Small intestine (tissue), 7 donors: ENCODE data around the gene AQP10. TPM values are rescaled to one million over a fixed set of nuclear protein-coding genes. Genes with fewer than 3 reads are reported as not detected.

ENCODE experiments used
- DNase-seq, 2 donors: peaks; one replicate each; pipeline versions ENCODE4 v3.0.0 to v3.0.0-alpha.2; 2013
- FAIRE-seq: peaks from 2 replicates; lab custom pipeline; 2012; peaks lifted over from hg19 to GRCh38; lab: Jason Lieb, UNC
- H3K27ac ChIP-seq, 3 donors: one replicate each; pipeline ENCODE4 v1.5.1; 2013; ENCODE audit warnings: low read length in 2 of 3, mild to moderate bottlenecking in 2 of 3, control low read depth in 1 of 3, inconsistent platforms in 1 of 3, low read depth in 1 of 3, moderate library complexity in 1 of 3
- H3K27me3 ChIP-seq, 3 donors: one replicate each; pipeline ENCODE4 v1.6.1; 2013; ENCODE audit warnings: low read length in 3 of 3, inconsistent platforms in 1 of 3; ENCODE audit not compliant: control insufficient read depth in 3 of 3, insufficient read depth in 3 of 3
- H3K36me3 ChIP-seq, 3 donors: one replicate each; pipeline ENCODE4 v1.6.1; 2013; ENCODE audit warnings: low read length in 3 of 3, inconsistent platforms in 1 of 3, low read depth in 1 of 3, mild to moderate bottlenecking in 1 of 3, moderate library complexity in 1 of 3; ENCODE audit not compliant: control insufficient read depth in 3 of 3, insufficient read depth in 2 of 3
- H3K4me1 ChIP-seq, 3 donors: one replicate each; pipeline ENCODE4 v1.6.1; 2013; ENCODE audit warnings: low read length in 2 of 3, inconsistent platforms in 1 of 3, low read depth in 1 of 3, mild to moderate bottlenecking in 1 of 3, moderate library complexity in 1 of 3; ENCODE audit not compliant: control insufficient read depth in 3 of 3, insufficient read depth in 2 of 3
- H3K4me3 ChIP-seq, 3 donors: one replicate each; pipeline ENCODE4 v1.5.1; 2013; ENCODE audit warnings: low read length in 3 of 3, control low read depth in 1 of 3, inconsistent platforms in 1 of 3, low read depth in 1 of 3, mild to moderate bottlenecking in 1 of 3, moderate library complexity in 1 of 3
- H3K9me3 ChIP-seq, 2 donors: one replicate each; pipeline ENCODE4 v1.6.1; 2013; ENCODE audit warnings: low read depth in 1 of 2, low read length in 1 of 2; ENCODE audit not compliant: control insufficient read depth in 2 of 2, insufficient read depth in 1 of 2
- WGBS, 3 donors: extraction: QIAGEN DNeasy Blood & Tissue Kit; methylation state at CpG; one replicate each; pipeline ENCODE4 v1.1.7; 2013; 5-methylcytosine and 5-hydroxymethylcytosine counted together
- polyA plus RNA-seq, 4 donors: library from polyadenylated mRNA; stranded (reverse) in 3 of 4; unstranded in 1 of 4; fragments of 200-250 nt in 3 of 4; fragments of 120-200 nt in 1 of 4; gene quantifications; one replicate each; pipeline versions ENCODE4 v1.2.1 to v1.2.3, GENCODE V29; 2013
- donor health status: healthy with polysubstance abuse.
- donor health status: control.
- donor health status: control.
- donor health status: Bipolar disorder and iron deficiency.
- donor health status: healthy.

Gene AQP10
- polyA plus RNA-seq, 4 donors: 0.30 to 103 (median 22.5) TPM

DNA sequence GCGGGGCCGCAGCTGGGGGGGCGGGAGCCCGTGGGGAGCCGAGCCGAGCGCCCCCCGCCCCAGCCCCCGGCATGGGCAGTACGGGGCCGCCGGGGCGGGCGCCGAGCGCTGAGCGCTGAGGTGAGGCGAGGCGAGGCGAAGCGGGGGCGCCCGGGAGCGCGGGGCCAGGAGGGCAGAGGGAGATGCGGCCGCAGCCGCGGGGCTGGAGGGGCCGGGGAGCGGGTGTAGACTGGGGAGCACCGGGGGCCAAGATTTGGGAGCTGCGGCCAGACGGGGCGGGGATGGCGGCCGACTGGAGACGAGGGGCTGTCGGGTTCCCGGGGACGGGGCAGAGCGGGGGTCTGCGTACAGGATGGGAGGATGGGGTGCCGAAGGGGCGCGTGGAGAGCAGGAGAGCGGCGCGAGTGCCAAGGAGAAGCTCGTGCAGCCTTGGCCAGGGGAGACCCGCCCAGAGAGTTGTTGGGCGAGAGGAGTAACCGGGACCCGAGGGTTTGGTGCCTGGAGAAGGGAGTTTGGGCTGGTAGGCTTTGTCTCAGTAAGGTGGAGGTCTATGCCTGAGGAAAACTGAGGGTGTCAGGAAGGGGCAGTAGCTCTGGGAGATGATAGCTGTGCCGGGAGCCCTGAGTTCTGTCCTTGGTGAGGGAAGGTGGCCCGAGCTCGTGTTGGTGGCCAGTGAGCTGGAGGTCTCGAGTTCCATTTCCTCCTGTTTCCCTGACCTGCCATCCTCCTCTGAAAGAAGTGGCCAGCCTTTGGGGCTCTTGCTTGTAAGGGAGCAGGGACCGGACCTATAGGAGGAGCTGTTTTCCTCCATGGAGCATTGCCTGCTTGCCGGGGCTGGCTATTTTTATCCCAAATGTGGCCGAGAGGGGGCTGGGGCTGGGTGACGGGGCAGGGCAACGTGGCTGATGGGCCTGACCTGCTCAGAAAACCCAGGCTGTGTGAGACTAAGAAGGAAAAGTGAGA, 5.0 kb downstream of the AQP10 start:
- H3K27ac ChIP-seq: peak overlapping the region; percentile 29 to 91 (median 78)
- no peaks in the 10 kb centered on the region for H3K9me3 ChIP-seq
- H3K27me3 ChIP-seq: peaks cover 0 to 63% (median 0%) of the 10 kb centered on the region in 3 donors
- peaks cover 2 to 44% (median 9%) of the 10 kb centered on the region in 3 donors for H3K4me1 ChIP-seq
- FAIRE-seq: no peak
- peaks cover 0 to 25% (median 0%) of the 10 kb centered on the region in 3 donors for H3K36me3 ChIP-seq
- peak in 1 of 2 donors; percentile 47 for DNase-seq
- 1 to 3% (median 2%) methylated on average over 47 to 63 of the region's 63 CpGs for WGBS, 3 donors
- H3K4me3 ChIP-seq: peak overlapping the region; percentile 59 to 70 (median 68)

DNA sequence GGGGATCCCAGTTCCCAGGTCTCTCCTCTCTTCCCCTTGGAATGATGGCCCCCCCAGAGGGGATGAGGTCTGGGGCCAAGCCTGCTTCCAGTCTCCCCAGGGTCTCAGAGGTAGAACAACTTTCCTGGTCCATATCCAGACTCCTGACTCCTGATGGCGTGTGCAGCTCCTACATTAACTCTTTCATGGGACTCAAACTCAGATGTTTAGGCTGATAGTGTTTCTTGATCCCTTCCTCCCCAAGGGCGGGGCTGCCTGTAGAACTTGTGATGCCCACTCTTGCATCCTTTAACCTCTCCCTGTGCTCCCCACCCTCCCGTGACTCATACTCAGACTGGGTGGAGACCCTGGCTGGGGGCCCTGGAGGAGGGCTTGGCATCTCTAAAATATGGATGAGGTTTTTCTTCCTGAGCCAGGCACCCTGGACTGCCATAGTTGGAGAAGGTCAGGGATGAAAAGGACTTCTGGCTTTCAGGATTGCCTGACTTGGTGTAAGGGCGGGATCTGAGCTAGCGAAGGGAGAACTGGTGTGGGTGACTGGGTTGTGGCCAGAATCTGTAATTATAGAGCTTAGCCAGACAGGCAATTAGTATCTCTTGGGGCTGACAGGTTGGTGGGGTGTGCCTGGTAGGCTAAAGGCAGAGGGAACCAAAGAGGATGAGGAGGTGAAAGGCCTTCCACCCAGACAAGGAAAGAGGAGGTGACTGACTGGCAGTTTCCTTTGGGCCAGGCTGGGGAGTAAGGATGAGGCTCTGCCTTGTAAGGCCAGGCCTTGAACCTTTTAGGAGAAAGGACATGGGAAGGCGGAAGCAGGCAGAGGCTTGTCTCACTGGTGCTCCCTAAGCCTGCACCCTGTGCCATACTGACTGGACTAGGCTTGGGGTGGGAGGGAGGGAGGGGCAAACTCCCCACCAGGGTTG, 5.9 kb downstream of the AQP10 start:
- peak overlapping the region in 1 of 3 donors; percentile 59 for H3K4me3 ChIP-seq
- H3K9me3 ChIP-seq: no peaks in the 10 kb centered on the region
- DNase-seq: no peak
- H3K27ac ChIP-seq: peak overlapping the region in 1 of 3 donors; percentile 91
- H3K36me3 ChIP-seq: peaks cover 0 to 30% (median 3%) of the 10 kb centered on the region in 3 donors
- no peak for FAIRE-seq
- H3K4me1 ChIP-seq: peaks cover 2 to 40% (median 9%) of the 10 kb centered on the region in 3 donors
- WGBS, 3 donors: 51 to 57% (median 56%) methylated on average over 6 of the region's 6 CpGs
- H3K27me3 ChIP-seq: peaks cover 0 to 66% (median 0%) of the 10 kb centered on the region in 3 donors

DNA sequence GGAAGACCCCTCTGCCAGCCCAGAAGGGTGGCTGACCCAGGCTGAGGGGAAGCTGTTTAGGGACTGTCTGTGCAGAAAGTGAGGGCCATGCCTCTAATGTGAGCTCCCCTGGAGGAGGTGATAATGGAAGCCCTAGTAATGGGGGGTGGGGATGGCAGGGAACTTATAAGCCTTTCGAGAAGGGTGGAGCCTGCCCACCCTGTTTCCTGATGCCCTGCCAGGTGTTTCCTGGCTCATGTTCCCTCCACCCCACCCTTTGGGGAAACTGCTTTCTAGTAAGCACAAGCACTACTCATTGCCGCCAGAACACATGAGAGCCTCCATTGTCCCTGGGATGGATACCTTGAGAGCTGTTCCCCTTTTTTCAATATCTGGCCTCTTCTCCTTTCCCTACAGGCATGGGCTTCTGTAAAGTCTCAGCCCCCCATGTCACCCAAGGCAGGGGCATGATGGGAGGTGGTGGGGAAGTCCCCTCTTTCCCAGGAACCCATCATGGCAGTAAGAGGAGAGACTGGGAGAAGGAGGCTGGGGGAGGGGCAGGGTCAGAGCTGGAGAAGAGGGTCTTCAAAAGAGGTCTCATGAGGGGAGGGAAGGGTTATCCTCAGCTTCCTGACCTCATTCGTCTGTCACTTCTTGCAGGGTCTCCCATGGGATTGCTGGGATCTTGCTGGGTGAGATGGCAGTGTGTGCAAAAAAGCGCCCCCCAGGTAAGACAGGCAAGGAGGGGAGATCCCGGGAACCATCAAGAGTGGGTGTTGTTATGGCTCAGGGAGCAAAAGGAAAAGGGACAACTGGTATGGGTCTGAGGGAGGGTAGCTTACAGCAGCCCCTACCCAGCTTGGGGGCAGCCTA, 6.8 kb downstream of the AQP10 start:
- Histone ChIP-seq H3K27me3 (peaks cover 0 to 66% (median 0%) of the 10 kb centered on the region in 3 donors), H3K36me3 (peaks cover 0 to 35% (median 3%) of the 10 kb centered on the region in 3 donors), H3K9me3 (no peaks in the 10 kb centered on the region), H3K4me1 (peaks cover 2 to 32% (median 9%) of the 10 kb centered on the region in 3 donors), H3K4me3 (peak overlapping the region in 2 of 3 donors; percentile 33 to 46), H3K27ac (peak overlapping the region in 2 of 3 donors; percentile 1 to 91)
- FAIRE-seq (no peak), DNase-seq (no peak)
- WGBS, 3 donors: 12 to 26% (median 15%) methylated on average over 4 to 5 of the region's 5 CpGs

DNA sequence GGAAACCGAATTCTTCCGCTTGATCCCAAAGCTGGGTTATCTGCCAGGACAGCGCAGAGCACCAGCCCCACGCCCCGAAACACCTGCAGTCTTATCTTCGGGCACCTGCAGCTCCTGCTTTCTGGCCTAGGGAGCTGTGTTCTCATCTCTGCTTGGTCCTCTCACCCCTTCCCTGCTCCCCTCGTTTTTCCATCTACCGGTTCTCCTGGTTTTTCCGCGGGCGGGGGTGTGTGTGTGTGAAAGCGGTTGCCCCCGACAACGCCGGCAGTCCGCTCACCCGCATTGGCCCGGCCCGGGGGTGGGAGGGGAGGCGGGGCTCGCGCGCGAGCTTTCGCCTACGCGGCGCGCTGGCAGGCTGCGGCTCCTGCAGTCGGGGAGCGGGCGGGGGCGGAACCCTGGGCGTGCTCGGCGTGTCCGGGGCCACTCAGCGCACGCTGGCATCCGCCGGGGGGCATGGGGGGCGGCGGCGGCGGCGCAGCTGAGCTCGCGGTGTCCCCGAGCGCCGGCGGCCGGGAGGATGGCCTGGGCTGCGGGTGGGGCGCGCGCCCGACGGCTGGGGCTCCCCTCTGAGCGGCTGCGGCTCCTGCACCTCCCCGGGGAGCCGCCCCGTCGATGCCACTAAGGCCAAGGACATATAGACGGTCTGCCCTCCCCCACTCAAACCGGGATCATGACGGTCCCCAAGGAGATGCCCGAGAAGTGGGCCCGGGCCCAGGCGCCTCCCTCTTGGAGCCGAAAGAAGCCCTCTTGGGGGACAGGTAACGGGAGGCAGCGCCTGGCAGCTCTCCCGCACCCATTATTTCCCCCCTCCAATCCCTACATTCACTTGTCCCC, 7.6 kb downstream of the AQP10 start:
- Histone ChIP-seq H3K9me3 (no peaks in the 10 kb centered on the region), H3K4me1 (peaks cover 2 to 32% (median 9%) of the 10 kb centered on the region in 3 donors), H3K27me3 (peaks cover 0 to 66% (median 0%) of the 10 kb centered on the region in 3 donors), H3K36me3 (peaks cover 0 to 30% (median 3%) of the 10 kb centered on the region in 3 donors), H3K27ac (peak overlapping the region in 2 of 3 donors; percentile 9 to 91), H3K4me3 (peak overlapping the region; percentile 25 to 46 (median 33))
- 2 to 5% (median 4%) methylated on average over 59 to 76 of the region's 76 CpGs for WGBS, 3 donors
- peak; percentile 64 to 81 for DNase-seq
- no peak for FAIRE-seq

DNA sequence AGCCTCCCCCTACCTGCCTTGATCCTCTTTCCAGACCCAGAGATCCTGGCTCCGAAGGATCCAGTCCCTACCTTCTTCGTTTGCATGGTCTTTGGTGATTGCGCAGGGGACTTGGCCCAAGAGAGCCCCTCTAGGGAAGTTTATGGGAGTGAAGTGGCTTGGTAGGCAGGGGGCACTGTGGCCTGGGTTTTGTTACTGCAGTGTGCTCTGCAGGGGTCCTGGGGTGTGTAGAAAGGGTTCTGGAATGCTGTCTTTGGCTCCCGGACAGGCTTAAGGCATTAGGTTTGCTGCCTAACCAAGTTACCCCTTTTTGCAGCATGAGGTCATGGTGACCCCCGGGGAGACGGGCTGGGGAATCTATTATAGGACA, 8.2 kb downstream of the AQP10 start:
- Histone ChIP-seq H3K4me3 (peak overlapping the region in 1 of 3 donors; percentile 46), H3K9me3 (no peaks in the 10 kb centered on the region), H3K36me3 (peaks cover 0 to 32% (median 5%) of the 10 kb centered on the region in 3 donors), H3K27ac (peak overlapping the region in 1 of 3 donors; percentile 18), H3K27me3 (peaks cover 0 to 64% (median 0%) of the 10 kb centered on the region in 3 donors), H3K4me1 (peaks cover 2 to 34% (median 9%) of the 10 kb centered on the region in 3 donors)
- DNase-seq (no peak), FAIRE-seq (no peak)
- 48 to 70% (median 66%) methylated on average over 6 of the region's 6 CpGs for WGBS, 3 donors

DNA sequence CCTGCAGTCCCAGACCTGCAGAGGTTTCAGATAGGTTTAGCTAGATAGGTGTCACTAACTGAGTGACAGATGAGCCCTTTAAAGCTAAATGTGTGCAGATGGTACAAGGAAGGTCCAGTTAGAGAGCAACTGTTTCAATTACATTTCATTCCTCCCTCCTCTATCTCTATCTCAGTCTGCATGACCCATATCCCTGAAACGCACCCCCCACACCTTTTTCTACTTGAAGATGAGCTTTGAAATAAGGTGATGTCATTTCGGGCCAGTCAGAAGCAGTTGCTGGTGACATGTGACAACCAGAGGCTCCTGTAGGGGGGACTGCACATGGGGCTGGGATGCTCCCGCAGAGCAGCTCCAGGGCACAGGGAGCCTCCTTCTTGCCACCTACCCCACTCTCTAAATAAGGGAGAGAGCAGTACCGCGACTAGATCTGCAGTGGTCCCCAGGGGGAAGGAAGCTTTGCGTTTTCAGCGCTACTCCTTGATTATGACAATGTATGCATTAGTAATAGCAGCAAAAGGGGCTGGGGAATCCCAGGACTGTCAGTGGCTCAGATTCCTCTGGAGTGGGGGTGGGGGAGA, 8.7 kb downstream of the AQP10 start:
- FAIRE-seq (no peak), DNase-seq (no peak)
- 73 to 78% (median 73%) methylated on average over 7 of the region's 7 CpGs for WGBS, 3 donors
- peaks cover 0 to 59% (median 0%) of the 10 kb centered on the region in 3 donors for H3K27me3 ChIP-seq
- peaks cover 2 to 36% (median 9%) of the 10 kb centered on the region in 3 donors for H3K4me1 ChIP-seq
- H3K27ac ChIP-seq: no peak overlapping the region
- H3K4me3 ChIP-seq: no peak overlapping the region
- no peaks in the 10 kb centered on the region for H3K9me3 ChIP-seq
- peaks cover 0 to 34% (median 5%) of the 10 kb centered on the region in 3 donors for H3K36me3 ChIP-seq
